GM12872 (cell line): ENCODE results near the gene ACSM2B.

Source experiments
- TF ChIP-seq, protein P1 (sequence below): IDR thresholded peaks from 3 replicates; pipeline ENCODE4 v1.5.1; 2011; ENCODE audit warnings: low read depth, mild to moderate bottlenecking, low read length, moderate library complexity; ENCODE audit not compliant: insufficient read depth

The ACSM2B gene

DNA sequence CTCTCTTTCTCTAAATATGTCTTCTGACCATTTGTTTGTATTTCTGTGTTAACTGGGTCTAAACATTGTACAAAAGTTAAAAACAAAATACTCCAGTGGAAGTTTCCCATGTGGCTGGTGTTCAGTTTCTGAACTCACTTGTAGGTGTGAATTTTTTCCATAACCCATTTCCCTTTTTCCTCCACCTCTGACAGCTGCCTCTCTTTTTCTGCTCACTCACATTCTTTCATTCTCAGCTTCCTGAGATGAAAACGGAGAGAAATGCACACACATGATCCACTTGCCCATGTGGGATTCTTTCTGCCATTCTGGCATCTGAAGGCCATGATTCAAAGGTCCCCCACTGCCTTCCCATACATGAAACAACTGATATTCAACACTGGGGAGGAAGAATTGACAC lies 41.1 kb upstream of the ACSM2B start:
- TF ChIP-seq, protein P1, sequence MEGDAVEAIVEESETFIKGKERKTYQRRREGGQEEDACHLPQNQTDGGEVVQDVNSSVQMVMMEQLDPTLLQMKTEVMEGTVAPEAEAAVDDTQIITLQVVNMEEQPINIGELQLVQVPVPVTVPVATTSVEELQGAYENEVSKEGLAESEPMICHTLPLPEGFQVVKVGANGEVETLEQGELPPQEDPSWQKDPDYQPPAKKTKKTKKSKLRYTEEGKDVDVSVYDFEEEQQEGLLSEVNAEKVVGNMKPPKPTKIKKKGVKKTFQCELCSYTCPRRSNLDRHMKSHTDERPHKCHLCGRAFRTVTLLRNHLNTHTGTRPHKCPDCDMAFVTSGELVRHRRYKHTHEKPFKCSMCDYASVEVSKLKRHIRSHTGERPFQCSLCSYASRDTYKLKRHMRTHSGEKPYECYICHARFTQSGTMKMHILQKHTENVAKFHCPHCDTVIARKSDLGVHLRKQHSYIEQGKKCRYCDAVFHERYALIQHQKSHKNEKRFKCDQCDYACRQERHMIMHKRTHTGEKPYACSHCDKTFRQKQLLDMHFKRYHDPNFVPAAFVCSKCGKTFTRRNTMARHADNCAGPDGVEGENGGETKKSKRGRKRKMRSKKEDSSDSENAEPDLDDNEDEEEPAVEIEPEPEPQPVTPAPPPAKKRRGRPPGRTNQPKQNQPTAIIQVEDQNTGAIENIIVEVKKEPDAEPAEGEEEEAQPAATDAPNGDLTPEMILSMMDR, result no peak

DNA sequence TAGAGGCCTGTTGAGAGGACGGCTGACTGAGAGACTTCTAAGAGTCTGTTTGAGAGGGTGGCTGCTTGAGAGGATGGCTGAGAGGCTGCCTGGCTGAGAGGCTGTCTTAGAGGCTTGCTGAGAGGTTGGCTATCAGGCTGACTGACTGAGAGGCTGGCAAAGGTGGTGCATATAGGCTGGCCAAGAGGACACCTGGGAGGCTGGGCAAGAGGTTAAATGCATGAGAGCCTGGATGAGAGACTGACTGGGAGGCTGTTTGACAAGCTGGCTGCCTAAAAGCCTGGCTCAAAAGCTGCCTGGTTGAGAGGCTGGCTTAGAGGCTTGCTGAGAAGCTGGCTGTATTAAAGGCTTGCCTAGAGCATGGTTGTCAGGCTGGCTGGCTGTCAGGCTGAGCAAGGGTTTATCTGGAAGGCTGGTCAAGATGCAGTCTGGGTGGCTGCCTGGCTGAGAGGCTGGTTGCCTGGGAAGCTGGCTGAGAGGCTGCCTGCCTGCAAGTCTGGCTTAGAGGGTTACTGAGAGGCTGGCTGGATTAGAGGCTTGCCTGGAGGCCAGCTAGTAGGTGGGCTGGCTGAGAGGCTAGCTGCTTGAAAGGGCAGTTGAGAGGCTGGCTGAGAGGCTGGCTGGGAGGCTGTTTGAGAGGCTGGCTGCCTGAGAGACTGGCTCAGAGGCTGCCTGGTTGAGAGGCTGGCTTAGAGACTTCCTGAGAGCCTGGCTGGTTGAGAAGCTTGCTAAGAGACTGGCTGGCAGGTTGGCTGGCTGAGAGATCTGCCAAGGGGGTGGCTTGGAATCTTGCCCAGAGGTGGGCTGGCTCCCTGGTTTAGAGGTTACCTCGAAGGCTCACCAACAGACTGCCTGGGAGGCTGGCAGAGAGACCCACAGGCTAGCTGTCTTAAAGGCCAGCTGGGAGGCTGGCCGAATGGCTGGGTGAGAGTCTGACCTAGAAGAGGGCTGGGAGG lies 38.3 kb upstream of the ACSM2B start:
- TF ChIP-seq, protein P1, result no peak

DNA sequence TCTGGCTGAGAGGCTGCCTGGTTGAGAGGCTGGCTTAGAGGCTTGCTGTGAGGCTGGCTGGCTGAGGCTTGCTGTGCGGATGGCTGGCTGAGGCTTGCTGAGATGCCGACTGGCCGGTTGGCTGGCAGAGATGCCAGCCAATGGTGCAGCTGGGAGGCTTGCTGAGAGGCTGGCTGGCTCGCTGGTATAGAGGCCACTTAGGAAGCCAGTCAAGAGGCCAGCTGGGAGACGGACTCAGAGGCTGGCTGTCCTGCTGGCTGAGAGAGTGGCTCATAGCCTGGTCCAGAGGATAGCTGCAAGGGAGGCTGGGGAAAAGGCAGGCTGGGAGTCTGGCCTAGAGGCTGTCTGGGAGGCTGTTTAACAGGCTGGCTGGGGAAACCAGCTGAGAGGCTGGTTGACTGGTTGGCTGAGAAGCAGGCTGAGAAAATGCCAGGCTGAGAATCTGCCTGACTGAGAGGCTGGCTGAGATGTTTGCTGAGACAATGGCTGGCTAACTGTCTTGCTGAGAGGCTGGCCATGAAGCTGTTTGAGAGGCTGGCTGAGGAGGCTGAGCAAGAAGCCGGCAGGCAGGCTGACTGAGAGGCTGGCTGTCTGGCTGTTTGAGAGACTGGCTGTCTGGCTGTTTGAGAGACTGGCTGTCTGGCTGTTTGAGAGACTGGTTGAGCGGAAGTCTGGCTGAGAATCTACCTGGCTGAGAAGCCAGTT lies 37.5 kb upstream of the ACSM2B start:
- TF ChIP-seq, protein P1, result no peak

DNA sequence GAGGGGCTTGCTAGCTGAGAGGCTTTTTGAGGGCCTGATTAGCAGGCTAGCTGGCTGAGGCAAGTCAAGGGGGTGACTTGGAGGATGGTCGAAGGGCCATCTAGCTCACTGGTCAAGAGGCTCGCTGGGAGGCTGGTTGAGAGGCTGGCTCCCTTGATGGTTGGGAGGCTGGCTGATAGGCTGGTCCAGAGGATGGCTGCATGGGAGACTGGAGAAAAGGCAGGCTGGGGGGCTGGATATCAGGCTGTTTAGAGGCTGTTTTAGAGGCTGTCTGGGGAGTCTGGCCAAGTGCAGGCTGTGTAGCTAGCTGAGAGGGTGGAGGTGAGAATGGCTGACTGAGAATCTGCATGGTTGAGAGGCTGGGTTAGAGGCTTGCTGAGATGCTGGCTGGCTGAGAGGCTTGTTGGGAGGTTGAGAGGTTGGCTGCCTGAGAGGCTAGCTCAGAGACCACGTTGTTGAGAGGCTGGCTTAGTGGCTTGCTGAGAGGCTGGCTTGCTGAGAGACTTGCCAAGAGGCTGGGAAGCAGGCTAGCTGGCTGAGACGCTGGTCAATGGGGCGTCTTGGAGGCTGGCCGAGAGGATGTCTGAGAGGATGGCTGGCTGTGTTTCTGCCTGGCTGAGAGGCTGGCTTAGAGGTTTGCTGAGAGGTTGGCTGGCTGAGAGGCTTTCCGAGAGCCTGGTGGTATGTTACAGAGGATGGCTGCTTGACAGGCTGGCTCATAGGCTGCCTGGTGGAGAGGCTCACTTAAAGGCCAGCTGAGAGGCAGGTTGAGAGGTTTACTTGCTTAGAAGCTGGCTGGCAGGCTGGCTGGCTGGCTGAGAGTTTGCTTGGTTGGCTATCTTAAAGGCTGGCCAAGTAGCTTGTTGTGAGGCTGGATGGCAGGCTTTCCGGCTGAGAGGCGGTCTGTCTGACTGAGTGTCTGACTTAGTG lies 36.6 kb upstream of the ACSM2B start:
- TF ChIP-seq, protein P1, result no peak

DNA sequence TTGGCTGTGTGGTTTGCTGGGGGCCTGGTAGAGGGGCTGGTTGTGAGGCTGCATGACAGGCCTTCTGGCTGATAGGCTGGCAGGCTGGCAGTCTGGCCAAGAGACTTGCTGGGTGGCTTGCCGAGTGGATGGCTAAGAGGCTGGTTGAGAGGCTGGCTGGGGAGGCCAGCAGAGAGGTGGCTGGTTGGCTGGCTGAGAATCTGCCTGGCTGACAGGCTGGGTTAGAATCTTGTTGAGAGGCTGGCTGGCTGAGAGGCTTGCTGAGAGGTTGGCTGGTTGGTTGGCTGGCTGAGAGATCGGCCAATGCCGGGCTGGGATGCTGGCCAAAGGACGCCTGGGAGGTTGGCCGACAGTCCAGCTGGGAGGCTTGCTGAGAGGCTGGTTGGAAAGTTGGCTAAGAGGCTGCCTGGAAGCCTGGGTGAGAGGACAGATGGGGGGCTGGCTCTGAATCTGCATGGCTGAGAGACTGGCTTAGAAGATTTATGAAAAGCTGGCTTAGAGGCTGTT lies 35.9 kb upstream of the ACSM2B start:
- TF ChIP-seq, protein P1, result no peak

DNA sequence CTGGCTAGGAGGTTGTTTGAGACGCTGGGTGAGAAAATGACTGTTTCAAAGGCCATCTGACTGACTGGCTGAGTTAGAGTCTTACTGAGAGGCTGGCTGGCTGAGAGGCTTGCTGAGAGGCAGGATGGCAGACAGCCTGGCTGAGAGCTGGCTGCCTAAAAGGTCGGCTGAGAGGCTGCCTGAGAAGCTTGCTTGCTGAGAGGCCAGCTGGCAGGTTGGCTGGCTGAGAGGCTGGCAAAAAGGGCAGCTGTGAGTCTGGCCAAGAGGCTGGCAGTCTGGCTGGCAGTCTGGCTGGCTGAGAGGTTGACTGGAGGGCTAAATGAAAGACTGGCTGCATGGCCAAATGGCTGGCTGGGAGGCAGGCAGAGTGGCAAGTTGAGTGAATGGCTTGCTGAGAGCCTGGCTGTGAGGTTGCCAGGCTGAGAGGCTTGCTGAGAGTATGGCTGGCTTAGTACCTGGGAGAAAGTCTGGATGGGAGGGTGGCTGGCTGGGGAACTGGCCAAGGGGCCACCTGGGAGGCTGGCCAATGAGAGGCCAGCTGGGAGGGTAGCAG lies 35.3 kb upstream of the ACSM2B start:
- TF ChIP-seq, protein P1, result no peak
